Fibroblast of mammary gland (primary cell): Measurements from ENCODE around the gene MAML3.
A peak's percentile ranks its signal among the peaks of the same experiment; 100 is the strongest.

Experiments used
- DNase-seq: peaks from one replicate; pipeline ENCODE4 v3.0.0-alpha.2; 2010; ENCODE audit warnings: low read depth
- H3K4me3 ChIP-seq: 2 replicates; pipeline ENCODE4 v1.5.1; 2011; ENCODE audit warnings: low read depth, mild to moderate bottlenecking, low read length, moderate library complexity; ENCODE audit not compliant: control insufficient read depth
- TF ChIP-seq, protein P1 (sequence below): conservative IDR thresholded peaks from 2 replicates; pipeline ENCODE4 v1.5.1; 2011; ENCODE audit warnings: low read depth, low read length, inconsistent platforms; ENCODE audit not compliant: control insufficient read depth, insufficient read depth

MAML3 gene

DNA sequence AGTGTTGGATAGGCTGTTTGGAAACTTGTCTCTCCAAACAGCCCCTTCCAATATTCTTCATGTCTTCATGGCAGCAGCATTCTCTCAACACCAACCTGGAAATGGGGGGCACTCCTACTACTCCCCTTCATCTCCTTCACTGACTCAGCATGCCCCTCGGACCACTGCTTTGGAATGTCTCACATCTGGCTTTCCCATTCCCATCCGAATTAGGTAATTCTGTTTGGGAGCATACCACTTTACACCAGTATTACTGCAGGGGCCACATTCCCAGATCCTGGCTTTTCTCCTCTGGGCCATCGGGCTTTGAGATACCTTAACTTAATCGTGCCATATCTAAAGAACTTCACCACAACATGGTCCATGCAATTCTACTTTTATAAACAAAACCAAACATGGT lies 100.8 kb downstream of the MAML3 start:
- TF ChIP-seq, protein P1, sequence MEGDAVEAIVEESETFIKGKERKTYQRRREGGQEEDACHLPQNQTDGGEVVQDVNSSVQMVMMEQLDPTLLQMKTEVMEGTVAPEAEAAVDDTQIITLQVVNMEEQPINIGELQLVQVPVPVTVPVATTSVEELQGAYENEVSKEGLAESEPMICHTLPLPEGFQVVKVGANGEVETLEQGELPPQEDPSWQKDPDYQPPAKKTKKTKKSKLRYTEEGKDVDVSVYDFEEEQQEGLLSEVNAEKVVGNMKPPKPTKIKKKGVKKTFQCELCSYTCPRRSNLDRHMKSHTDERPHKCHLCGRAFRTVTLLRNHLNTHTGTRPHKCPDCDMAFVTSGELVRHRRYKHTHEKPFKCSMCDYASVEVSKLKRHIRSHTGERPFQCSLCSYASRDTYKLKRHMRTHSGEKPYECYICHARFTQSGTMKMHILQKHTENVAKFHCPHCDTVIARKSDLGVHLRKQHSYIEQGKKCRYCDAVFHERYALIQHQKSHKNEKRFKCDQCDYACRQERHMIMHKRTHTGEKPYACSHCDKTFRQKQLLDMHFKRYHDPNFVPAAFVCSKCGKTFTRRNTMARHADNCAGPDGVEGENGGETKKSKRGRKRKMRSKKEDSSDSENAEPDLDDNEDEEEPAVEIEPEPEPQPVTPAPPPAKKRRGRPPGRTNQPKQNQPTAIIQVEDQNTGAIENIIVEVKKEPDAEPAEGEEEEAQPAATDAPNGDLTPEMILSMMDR = no peak
- H3K4me3 ChIP-seq = no peak overlapping the region
- DNase-seq = no peak

DNA sequence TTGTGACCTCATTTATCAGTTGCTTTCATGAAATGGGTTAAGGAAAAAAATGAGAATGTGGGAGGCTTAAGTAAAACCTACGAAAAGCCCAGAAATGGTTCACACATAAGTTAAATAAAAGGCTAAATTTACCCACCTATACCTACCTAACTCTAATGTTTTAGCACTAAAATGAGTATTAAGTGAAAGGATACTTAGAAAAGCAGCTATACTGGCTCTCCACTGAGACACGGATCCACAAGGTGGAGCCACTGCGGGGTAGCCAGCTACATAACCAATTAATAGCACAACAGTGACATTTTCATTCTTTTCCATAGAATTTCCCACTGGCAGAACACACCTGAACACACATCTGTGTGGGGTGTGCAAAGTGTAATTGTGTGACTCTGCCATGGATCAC lies 101.9 kb downstream of the MAML3 start:
- peak; percentile 58 for DNase-seq
- TF ChIP-seq, protein P1 = peak; percentile 82

DNA sequence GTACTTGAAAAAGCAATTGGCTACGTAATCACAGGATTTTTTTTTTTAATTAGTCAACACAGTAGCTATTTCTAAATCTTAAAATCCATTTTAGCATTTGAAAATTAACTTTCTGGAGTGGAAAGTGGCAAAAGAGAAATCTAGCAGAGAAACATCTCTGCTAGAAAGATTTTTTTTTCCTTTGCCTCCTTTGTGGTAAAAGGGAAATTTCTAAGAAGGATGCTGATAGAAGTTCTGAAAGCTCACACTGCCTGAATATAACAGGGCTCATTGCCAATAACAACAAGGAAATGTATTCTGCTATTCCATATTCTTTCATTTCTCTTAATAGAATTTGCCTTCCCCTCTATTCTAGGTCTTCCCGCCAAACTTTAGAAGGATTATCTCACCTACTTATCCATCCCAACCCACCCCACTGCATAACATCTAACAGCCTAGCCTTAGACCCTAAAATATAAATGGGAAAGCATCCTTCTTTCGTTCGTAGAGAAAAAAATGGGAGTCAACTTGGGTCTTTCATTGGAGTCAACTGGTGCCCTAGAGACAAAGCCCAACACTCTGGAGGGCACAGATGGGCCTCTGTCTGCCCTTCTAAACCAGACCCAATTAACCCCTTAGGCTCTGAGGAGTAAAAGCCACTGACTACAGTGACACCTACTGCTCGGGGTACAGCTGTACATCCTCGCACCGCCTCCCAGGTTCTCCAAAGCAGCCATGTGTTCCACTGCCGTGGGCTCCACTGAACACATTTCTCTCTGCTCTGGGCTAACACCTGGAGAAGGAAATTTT lies 103.9 kb downstream of the MAML3 start:
- peak; percentile 35 for DNase-seq
- TF ChIP-seq, protein P1 = peak; percentile 38
- H3K4me3 ChIP-seq = peak overlapping the region; percentile 49

More for the DNA sequence above, 101.9 kb downstream of the MAML3 start:
- no peak overlapping the region for H3K4me3 ChIP-seq

DNA sequence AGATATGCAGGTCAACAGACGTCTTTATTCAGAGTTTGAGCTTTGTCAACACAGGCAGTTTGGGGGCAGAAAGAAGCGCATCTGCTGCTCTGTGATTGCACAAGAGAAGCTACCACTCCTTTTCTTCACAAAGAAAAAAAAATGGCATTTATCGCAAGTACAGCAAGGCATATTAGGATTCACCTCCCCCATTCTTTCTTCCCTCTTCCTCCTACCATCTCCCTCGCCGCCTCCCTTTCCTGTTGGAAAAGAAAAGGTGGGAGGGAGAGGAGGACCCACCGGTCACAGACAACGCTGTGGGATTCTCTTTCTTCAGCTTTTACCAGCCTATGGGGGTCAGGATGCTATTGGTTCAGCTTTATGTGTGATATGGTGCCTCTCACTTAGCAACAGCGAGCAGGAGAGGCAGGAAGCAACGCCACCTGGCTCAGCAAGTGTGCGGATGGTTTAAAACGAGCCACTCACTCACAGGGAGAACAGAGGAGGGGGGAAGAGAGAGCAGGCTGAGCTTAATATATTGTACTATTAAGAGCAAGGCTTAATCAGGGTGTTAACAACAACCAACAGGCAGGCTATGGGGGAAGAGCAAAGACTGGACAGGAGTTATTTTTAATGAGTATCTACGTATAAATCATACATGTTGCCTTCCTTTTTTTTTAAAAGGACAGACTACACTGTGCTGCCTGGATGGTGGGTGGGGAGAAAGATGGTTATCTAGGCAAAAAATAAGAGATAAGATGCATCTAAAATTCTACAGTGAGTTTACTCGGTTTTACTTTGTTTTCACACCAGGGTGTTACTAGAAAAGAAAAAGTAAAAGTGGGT lies 104.7 kb downstream of the MAML3 start:
- TF ChIP-seq, protein P1 = peak; percentile 7
- H3K4me3 ChIP-seq = peak overlapping the region; percentile 49
- DNase-seq = peak; percentile 49

DNA sequence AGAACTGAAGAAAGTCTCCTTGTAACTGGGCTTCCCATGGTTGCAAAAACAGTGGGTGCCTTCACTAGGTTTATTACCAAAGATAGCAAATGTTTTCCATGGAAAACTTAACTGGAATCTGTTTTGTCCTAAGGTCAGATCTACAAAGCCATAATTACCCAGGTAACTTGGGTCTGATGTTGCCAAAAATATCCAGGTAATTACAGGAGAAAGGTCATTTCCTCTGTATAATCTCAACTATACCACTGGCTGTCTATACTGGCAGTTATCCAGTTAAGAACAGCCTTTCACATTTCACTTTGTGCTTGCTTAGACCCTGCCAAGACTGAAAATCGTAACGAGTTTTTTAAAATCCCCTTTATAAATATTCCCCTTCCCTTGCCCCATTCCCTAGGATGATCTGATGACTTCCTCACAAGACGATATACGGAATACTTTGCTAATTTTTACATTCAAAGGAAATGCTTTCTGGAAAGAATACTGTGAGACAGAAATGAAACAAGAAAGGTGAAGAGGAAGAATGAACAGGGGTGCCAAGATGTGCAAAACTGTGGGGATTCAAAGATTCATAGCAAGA lies 105.5 kb downstream of the MAML3 start:
- DNase-seq = no peak
- peak overlapping the region; percentile 49 for H3K4me3 ChIP-seq
- TF ChIP-seq, protein P1 = no peak

DNA sequence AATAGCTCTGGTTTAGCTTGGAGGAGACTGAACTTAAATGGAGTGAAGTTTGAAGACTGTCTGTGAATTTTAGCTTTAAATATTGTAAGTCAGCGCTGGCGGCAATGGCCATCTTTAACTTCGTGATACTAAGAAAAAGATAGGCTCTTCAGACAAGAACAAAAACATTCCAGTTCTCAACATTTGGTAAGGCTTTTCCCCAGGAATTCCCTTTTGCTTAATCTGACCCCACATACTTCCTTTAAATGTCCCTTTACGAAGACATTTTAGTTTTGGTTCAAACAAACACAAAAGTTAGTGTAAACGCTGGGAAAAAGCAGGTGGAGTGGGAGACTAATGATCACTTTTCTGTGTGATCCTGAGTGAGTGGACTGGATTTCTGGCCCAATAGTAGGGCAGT lies 106.2 kb downstream of the MAML3 start:
- H3K4me3 ChIP-seq = no peak overlapping the region
- TF ChIP-seq, protein P1 = no peak
- no peak for DNase-seq
